Karpas-422 (cell line): Measurements from ENCODE around the gene SELENOV. TPM values are rescaled to one million over a fixed set of nuclear protein-coding genes. Genes with fewer than 3 reads are reported as not detected.

Experiments
- DNase-seq: peaks from one replicate; pipeline ENCODE4 v3.0.0-alpha.2; 2015
- H2AFZ ChIP-seq: fragments of 200-600 bp; sonication (generic); 2 replicates; pipeline ENCODE4 v1.6.1; 2014; ENCODE audit warnings: antibody characterized with exemption, low read length, mixed read lengths
- H3K27ac ChIP-seq: fragments of 200-600 bp; sonication (generic); 2 replicates; pipeline ENCODE4 v1.5.1; 2014; ENCODE audit warnings: mild to moderate bottlenecking, low read length, moderate library complexity
- H3K27me3 ChIP-seq: fragments of 200-600 bp; sonication (generic); 2 replicates; pipeline ENCODE4 v1.6.1; 2014; ENCODE audit warnings: low read length, mixed read lengths
- H3K36me3 ChIP-seq: fragments of 200-600 bp; sonication (generic); 2 replicates; pipeline ENCODE4 v1.6.1; 2014; ENCODE audit warnings: low read length, mixed read lengths; ENCODE audit not compliant: insufficient read depth
- H3K4me1 ChIP-seq: fragments of 200-600 bp; sonication (generic); 2 replicates; pipeline ENCODE4 v1.6.1; 2014; ENCODE audit warnings: mild to moderate bottlenecking, low read length, mixed read lengths
- H3K4me2 ChIP-seq: fragments of 200-600 bp; sonication (generic); 2 replicates; pipeline ENCODE4 v1.6.1; 2014; ENCODE audit warnings: low read length, low read depth, mild to moderate bottlenecking; ENCODE audit not compliant: poor library complexity, severe bottlenecking
- H3K4me3 ChIP-seq: fragments of 200-600 bp; sonication (generic); 2 replicates; pipeline ENCODE4 v1.5.1; 2014; ENCODE audit warnings: mild to moderate bottlenecking, antibody characterized with exemption, low read length, mixed read lengths
- H3K79me2 ChIP-seq: fragments of 200-600 bp; sonication (generic); 2 replicates; pipeline ENCODE4 v1.6.1; 2014; ENCODE audit warnings: mild to moderate bottlenecking, low read length, mixed read lengths
- H3K9ac ChIP-seq: fragments of 200-600 bp; sonication (generic); 2 replicates; pipeline ENCODE4 v1.6.0; 2014; ENCODE audit warnings: low read length
- H3K9me2 ChIP-seq: fragments of 200-600 bp; sonication (generic), shearing (Covaris generic); replicated peaks from 2 replicates; pipeline ENCODE4 v1.6.0; 2014; ENCODE audit warnings: mild to moderate bottlenecking, low read length, moderate library complexity; ENCODE audit not compliant: insufficient read depth
- H3K9me3 ChIP-seq: fragments of 300-700, 200-600 bp; sonication (generic); 2 replicates; pipeline ENCODE4 v1.6.1; 2014; ENCODE audit warnings: low read length, mixed read lengths
- H4K20me1 ChIP-seq: fragments of 200-600 bp; sonication (generic); 2 replicates; pipeline ENCODE4 v1.6.1; 2014; ENCODE audit warnings: mild to moderate bottlenecking, antibody characterized with exemption, low read length, low read depth; ENCODE audit not compliant: insufficient read depth
- total RNA-seq: library from RNA; depleted of rRNA; stranded (reverse); fragments of >200 nt; shearing (Covaris generic); gene quantifications from 2 replicates; pipeline ENCODE4 v1.2.3, GENCODE V29; 2014; ENCODE audit warnings: low replicate concordance; rRNA removed

The SELENOV gene
- total RNA-seq, 1 experiment from 2014 or later, result not detected

- Histone ChIP-seq H3K9me2 (no peaks in the 10 kb centered on the region), H4K20me1 (no peaks in the 10 kb centered on the region), H3K9ac (no peak overlapping the region), H3K4me3 (no peak overlapping the region), H3K27me3 (no peaks in the 10 kb centered on the region), H3K9me3 (no peaks in the 10 kb centered on the region), H3K36me3 (no peaks in the 10 kb centered on the region), H3K4me2 (no peak overlapping the region), H3K27ac (no peak overlapping the region), H2AFZ (no peak overlapping the region), H3K79me2 (no peaks in the 10 kb centered on the region), H3K4me1 (no peaks in the 10 kb centered on the region)
- DNase-seq, result no peak
Observed at GRCh38 chr19:39566064-39566463, 51.1 kb downstream of the SELENOV start.

DNA sequence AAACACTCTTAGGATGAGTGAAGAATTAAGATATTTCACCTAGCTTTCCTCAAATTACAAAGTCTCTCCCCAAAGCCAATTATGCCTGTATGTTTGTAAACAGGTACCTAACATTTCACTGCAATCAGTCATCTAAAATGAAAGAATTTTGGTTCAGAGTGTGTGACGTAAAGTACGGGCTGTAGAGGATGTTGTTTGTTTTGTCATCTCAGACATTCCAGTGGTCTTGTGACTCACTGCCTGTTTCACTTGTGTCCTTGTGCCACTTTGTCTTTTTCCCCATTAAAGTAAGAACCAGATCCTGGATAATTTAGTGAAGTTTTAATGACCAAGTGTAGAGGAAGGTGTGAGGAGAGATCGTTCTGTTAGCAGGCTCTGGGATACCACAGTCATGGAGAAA lies 53.7 kb downstream of the SELENOV start:
- no peak overlapping the region for H3K4me3 ChIP-seq
- no peak overlapping the region for H3K9ac ChIP-seq
- H3K9me2 ChIP-seq, result no peaks in the 10 kb centered on the region
- no peaks in the 10 kb centered on the region for H3K79me2 ChIP-seq
- H3K27me3 ChIP-seq, result no peaks in the 10 kb centered on the region; the same call in 1 of the 2 replicates
- H3K4me2 ChIP-seq, result no peak overlapping the region
- no peak for DNase-seq
- H3K36me3 ChIP-seq, result no peaks in the 10 kb centered on the region
- no peaks in the 10 kb centered on the region for H4K20me1 ChIP-seq
- no peak overlapping the region for H2AFZ ChIP-seq
- no peaks in the 10 kb centered on the region for H3K4me1 ChIP-seq
- H3K9me3 ChIP-seq, result no peaks in the 10 kb centered on the region
- H3K27ac ChIP-seq, result no peak overlapping the region

Other genes starting within 250 kb of the SELENOV start
- gene IFNL2, start 246.7 kb upstream of the SELENOV start, total RNA-seq, result not detected in 2 replicates
- gene IFNL1, start 218.7 kb upstream of the SELENOV start, total RNA-seq, result not detected in 2 replicates
- not detected in 2 replicates for gene LRFN1, start 194.3 kb upstream of the SELENOV start, total RNA-seq
- not detected in 2 replicates for gene GMFG, start 179.1 kb upstream of the SELENOV start, total RNA-seq
- 50.9 and 78.1 TPM in 2 replicates for gene SAMD4B, start 172.7 kb upstream of the SELENOV start, total RNA-seq
- 25.3 and 26.7 TPM in 2 replicates for gene PAF1, start 124.0 kb upstream of the SELENOV start, total RNA-seq
- gene MED29, start 123.8 kb upstream of the SELENOV start, total RNA-seq, result 18.1 and 18.6 TPM in 2 replicates
- 10.3 and 16.3 TPM in 2 replicates for gene ZFP36, start 108.3 kb upstream of the SELENOV start, total RNA-seq
- 19.0 and 22.2 TPM in 2 replicates for gene PLEKHG2, start 102.5 kb upstream of the SELENOV start, total RNA-seq
- 378 and 758 TPM in 2 replicates for gene RPS16, start 79.2 kb upstream of the SELENOV start, total RNA-seq
- 55.3 and 66.3 TPM in 2 replicates for gene SUPT5H, start 69.6 kb upstream of the SELENOV start, total RNA-seq
- gene TIMM50, start 34.3 kb upstream of the SELENOV start, total RNA-seq, result 61.2 and 101 TPM in 2 replicates
- gene DLL3, start 16.2 kb upstream of the SELENOV start, total RNA-seq, result 2.6 and 3.1 TPM in 2 replicates
- gene EID2B, start 17.7 kb downstream of the SELENOV start, total RNA-seq, result 4.2 and 6.5 TPM in 2 replicates
- gene EID2, start 25.0 kb downstream of the SELENOV start, total RNA-seq, result 5.9 and 11.1 TPM in 2 replicates
- not detected in 2 replicates for gene LGALS13, start 87.4 kb downstream of the SELENOV start, total RNA-seq
- not detected in 2 replicates for gene LGALS16, start 140.8 kb downstream of the SELENOV start, total RNA-seq
- gene LGALS14, start 189.3 kb downstream of the SELENOV start, total RNA-seq, result 3.7 and 6.1 TPM in 2 replicates
- gene CLC, start 222.9 kb downstream of the SELENOV start, total RNA-seq, result not detected in 2 replicates